DND-41 (cell line): ENCODE measurements around the gene TRIP13.

Experiments
- EZH2 ChIP-seq: IDR thresholded peaks from 3 replicates; pipeline ENCODE4 v1.6.1; 2012; ENCODE audit warnings: borderline replicate concordance, low read depth, mild to moderate bottlenecking, moderate library complexity, low read length, inconsistent platforms; ENCODE audit not compliant: severe bottlenecking
- TF ChIP-seq, protein P1 (sequence below): IDR thresholded peaks from 2 replicates; pipeline ENCODE4 v1.5.1; 2012; ENCODE audit warnings: borderline replicate concordance, low read length, moderate library complexity, mild to moderate bottlenecking; ENCODE audit not compliant: poor library complexity, severe bottlenecking; ENCODE audit errors: extremely low read depth

DNA sequence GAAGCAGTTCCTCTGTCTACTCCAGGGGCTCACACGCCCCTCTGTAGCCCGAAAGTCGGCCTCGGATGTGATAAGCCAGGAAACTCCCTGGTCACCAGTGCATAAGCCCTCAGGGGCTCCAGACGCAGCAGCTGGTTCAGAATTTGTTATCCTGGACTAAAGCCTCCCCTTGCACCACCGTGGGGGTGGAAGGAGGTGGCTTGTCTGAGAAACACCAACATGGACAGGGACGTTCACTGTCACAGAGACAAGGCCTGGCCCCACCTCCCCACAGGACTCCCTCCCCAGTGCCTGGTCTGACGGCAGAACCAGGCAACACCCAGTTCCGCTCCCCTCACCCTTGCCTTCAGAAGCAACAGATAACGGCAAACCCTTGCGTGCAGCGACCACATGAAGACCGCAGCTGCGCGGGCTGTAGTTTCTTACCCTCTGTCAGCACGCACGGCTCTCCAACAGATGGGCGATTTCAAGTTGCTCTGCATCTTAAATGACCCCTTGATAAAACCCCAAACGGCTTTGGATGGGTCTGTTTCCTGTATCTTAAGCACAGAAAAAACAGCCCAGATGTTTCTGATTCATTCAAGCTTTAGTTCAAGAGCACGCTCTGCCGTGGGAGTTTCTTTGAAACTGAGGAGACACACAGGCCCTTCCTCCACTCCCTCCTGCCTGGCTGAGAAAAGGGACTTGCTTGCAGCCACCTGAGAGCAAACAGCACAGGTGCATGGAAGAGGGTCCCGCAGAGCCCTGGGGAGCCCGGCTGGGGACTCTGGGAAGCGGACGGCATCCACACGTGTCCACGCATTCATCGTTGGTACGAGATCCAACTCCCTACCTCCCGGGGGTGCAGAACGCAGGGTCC lies 71.2 kb downstream of the TRIP13 start:
- TF ChIP-seq, protein P1, sequence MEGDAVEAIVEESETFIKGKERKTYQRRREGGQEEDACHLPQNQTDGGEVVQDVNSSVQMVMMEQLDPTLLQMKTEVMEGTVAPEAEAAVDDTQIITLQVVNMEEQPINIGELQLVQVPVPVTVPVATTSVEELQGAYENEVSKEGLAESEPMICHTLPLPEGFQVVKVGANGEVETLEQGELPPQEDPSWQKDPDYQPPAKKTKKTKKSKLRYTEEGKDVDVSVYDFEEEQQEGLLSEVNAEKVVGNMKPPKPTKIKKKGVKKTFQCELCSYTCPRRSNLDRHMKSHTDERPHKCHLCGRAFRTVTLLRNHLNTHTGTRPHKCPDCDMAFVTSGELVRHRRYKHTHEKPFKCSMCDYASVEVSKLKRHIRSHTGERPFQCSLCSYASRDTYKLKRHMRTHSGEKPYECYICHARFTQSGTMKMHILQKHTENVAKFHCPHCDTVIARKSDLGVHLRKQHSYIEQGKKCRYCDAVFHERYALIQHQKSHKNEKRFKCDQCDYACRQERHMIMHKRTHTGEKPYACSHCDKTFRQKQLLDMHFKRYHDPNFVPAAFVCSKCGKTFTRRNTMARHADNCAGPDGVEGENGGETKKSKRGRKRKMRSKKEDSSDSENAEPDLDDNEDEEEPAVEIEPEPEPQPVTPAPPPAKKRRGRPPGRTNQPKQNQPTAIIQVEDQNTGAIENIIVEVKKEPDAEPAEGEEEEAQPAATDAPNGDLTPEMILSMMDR = peak; percentile 4
- no peak for TF ChIP-seq EZH2
